Natural killer cell (primary cell): ENCODE measurements around the gene STK33. TPM values are rescaled to one million over a fixed set of nuclear protein-coding genes. Genes with fewer than 3 reads are reported as not detected.

Experiments
- ATAC-seq, 3 donors: fragments of 150-1000 bp in 2 of 3; fragments of 200-7000 bp in 1 of 3; cut with Tn5 transposase; 1 replicate in 1 of 3; 2 replicates in 2 of 3; pipeline ENCODE4 v1.10.0; 2021; ENCODE audit warnings: mild to moderate bottlenecking in 2 of 3, moderate library complexity in 2 of 3
- DNase-seq, 2 donors: peaks; one replicate each; pipeline versions ENCODE4 v3.0.0 to v3.0.0-alpha.2; 2013 to 2021; ENCODE audit warnings: mixed read lengths in 1 of 2
- H3K27ac ChIP-seq: one replicate; pipeline ENCODE4 v1.5.1; 2013; ENCODE audit warnings: mild to moderate bottlenecking, low read length
- H3K27me3 ChIP-seq: one replicate; pipeline ENCODE4 v1.6.1; 2013; ENCODE audit warnings: low read length; ENCODE audit not compliant: control insufficient read depth, insufficient read depth
- H3K36me3 ChIP-seq: one replicate; pipeline ENCODE4 v1.6.1; 2013; ENCODE audit warnings: low read length; ENCODE audit not compliant: control insufficient read depth, insufficient read depth
- H3K4me1 ChIP-seq: one replicate; pipeline ENCODE4 v1.6.1; 2013; ENCODE audit warnings: low read length; ENCODE audit not compliant: control insufficient read depth, insufficient read depth
- H3K4me3 ChIP-seq: one replicate; pipeline ENCODE4 v1.5.1; 2013; ENCODE audit warnings: low read length
- H3K9me3 ChIP-seq: one replicate; pipeline ENCODE4 v1.6.1; 2013; ENCODE audit warnings: low read length; ENCODE audit not compliant: control insufficient read depth, insufficient read depth
- H3K27ac Mint-ChIP-seq, 2 donors: one replicate each; pipeline ENCODE4 v1.8.0; 2022; ENCODE audit warnings: mild to moderate bottlenecking in 2 of 2, mixed read lengths in 2 of 2, moderate library complexity in 1 of 2
- H3K27me3 Mint-ChIP-seq, 2 donors: one replicate each; pipeline ENCODE4 v1.8.0; 2022; ENCODE audit warnings: low read depth in 2 of 2, mixed read lengths in 2 of 2
- H3K36me3 Mint-ChIP-seq: one replicate; pipeline ENCODE4 v1.8.0; 2022; ENCODE audit warnings: mixed read lengths
- H3K4me1 Mint-ChIP-seq, 2 donors: one replicate each; pipeline ENCODE4 v1.8.0; 2022; ENCODE audit warnings: mixed read lengths in 2 of 2
- H3K4me3 Mint-ChIP-seq: one replicate; pipeline ENCODE4 v1.8.0; 2022; ENCODE audit warnings: mild to moderate bottlenecking, moderate library complexity, mixed read lengths
- H3K9me3 Mint-ChIP-seq, 2 donors: one replicate each; pipeline ENCODE4 v1.8.0; 2022; ENCODE audit warnings: mixed read lengths in 2 of 2
- CTCF ChIP-seq: fragments of 200-600 bp; IDR thresholded peaks from one replicate; pipeline ENCODE4 v1.8.0; 2022; ENCODE audit warnings: antibody characterized with exemption
- WGBS: methylation state at CpG from one replicate; pipeline ENCODE4 v1.1.7; 2013; ENCODE audit warnings: missing lambda C conversion rate; ENCODE audit not compliant: insufficient coverage; 5-methylcytosine and 5-hydroxymethylcytosine counted together
- intact Hi-C: fragments of 100-400 bp; cut with micrococcal nuclease; formaldehyde crosslinking; loops from one replicate; pipeline ENCODE4 v1.14.2; 2022
- total RNA-seq, 4 donors: library from RNA; stranded (reverse); fragments of 120-200 nt in 1 of 4; gene quantifications; one replicate each; pipeline versions ENCODE4 v1.2.3 to v1.2.4, GENCODE V29; 2013 to 2022

Gene STK33
- total RNA-seq, 3 donors from 2014 or later (not counting 1 experiment from before 2014, with no cell fraction given) = 0.24 TPM; not detected in 2

- Mint-ChIP-seq H3K4me3 (no peak overlapping the region), H3K4me1 (no peaks in the 10 kb centered on the region), H3K27ac (no peak overlapping the region), H3K36me3 (no peaks in the 10 kb centered on the region), H3K27me3 (peaks cover 2 to 5% of the 10 kb centered on the region in 2 donors), H3K9me3 (no peaks in the 10 kb centered on the region)
- intact Hi-C loops = no loop called here
- H3K27ac ChIP-seq = no peak overlapping the region
- no peak for ATAC-seq
- H3K9me3 ChIP-seq = no peaks in the 10 kb centered on the region
- 86% methylated on average over 2 of the region's 4 CpGs for WGBS
- H3K4me3 ChIP-seq = no peak overlapping the region
- H3K4me1 ChIP-seq = no peaks in the 10 kb centered on the region
- H3K36me3 ChIP-seq = no peaks in the 10 kb centered on the region
- H3K27me3 ChIP-seq = no peaks in the 10 kb centered on the region
- TF ChIP-seq CTCF = no peak
- DNase-seq = no peak
Measured at GRCh38 chr11:8459711-8460399, 134.2 kb downstream of the STK33 start.

- Histone ChIP-seq H3K36me3 (no peaks in the 10 kb centered on the region), H3K4me1 (no peaks in the 10 kb centered on the region), H3K4me3 (no peak overlapping the region), H3K9me3 (no peaks in the 10 kb centered on the region), H3K27me3 (no peaks in the 10 kb centered on the region), H3K27ac (no peak overlapping the region)
- peaks cover 0 to 9% of the 10 kb centered on the region in 2 donors for H3K27me3 Mint-ChIP-seq
- no peak for ATAC-seq
- H3K36me3 Mint-ChIP-seq = no peaks in the 10 kb centered on the region
- no peak overlapping the region for H3K27ac Mint-ChIP-seq
- no peak for DNase-seq
- H3K9me3 Mint-ChIP-seq = no peaks in the 10 kb centered on the region
- no peak for TF ChIP-seq CTCF
- 52% methylated on average over 4 of the region's 4 CpGs for WGBS
- H3K4me1 Mint-ChIP-seq = no peaks in the 10 kb centered on the region
- no peak overlapping the region for H3K4me3 Mint-ChIP-seq
- intact Hi-C loops = no loop called here
Measured at GRCh38 chr11:8442301-8442700, 151.7 kb downstream of the STK33 start.

GRCh38 chr11:8440649-8441048 lies 153.4 kb downstream of the STK33 start:
- Mint-ChIP-seq H3K4me3 (no peak overlapping the region), H3K27ac (no peak overlapping the region), H3K4me1 (no peaks in the 10 kb centered on the region), H3K36me3 (no peaks in the 10 kb centered on the region), H3K9me3 (no peaks in the 10 kb centered on the region), H3K27me3 (peaks cover 0 to 9% of the 10 kb centered on the region in 2 donors)
- Histone ChIP-seq H3K4me1 (no peaks in the 10 kb centered on the region), H3K27ac (no peak overlapping the region), H3K36me3 (no peaks in the 10 kb centered on the region), H3K27me3 (no peaks in the 10 kb centered on the region), H3K4me3 (no peak overlapping the region), H3K9me3 (no peaks in the 10 kb centered on the region)
- DNase-seq (no peak), ATAC-seq (no peak)
- WGBS = 89% methylated on average over 3 of the region's 3 CpGs
- intact Hi-C loops = no loop called here
- TF ChIP-seq CTCF = no peak

GRCh38 chr11:8429483-8429882 lies 164.5 kb downstream of the STK33 start:
- Mint-ChIP-seq H3K4me3 (no peak overlapping the region), H3K27ac (no peak overlapping the region), H3K36me3 (no peaks in the 10 kb centered on the region), H3K9me3 (peaks cover 3 to 5% of the 10 kb centered on the region in 2 donors), H3K27me3 (peaks cover 6 to 15% of the 10 kb centered on the region in 2 donors), H3K4me1 (no peaks in the 10 kb centered on the region)
- no peaks in the 10 kb centered on the region for H3K27me3 ChIP-seq
- no peak for TF ChIP-seq CTCF
- no peaks in the 10 kb centered on the region for H3K4me1 ChIP-seq
- 67% methylated on average over 5 of the region's 5 CpGs for WGBS
- intact Hi-C loops = no loop called here
- no peak overlapping the region for H3K27ac ChIP-seq
- DNase-seq (no peak), ATAC-seq (no peak)
- no peaks in the 10 kb centered on the region for H3K36me3 ChIP-seq
- no peak overlapping the region for H3K4me3 ChIP-seq
- H3K9me3 ChIP-seq = no peaks in the 10 kb centered on the region
